Astrocyte (in vitro differentiated cells and primary cell): Measurements from ENCODE around the gene MED15.

Experiments used
- CTCF ChIP-seq: IDR thresholded peaks from 2 replicates; pipeline ENCODE4 v1.5.1; 2011; ENCODE audit warnings: low read depth, mild to moderate bottlenecking, inconsistent platforms, low read length, moderate library complexity; ENCODE audit not compliant: insufficient read depth
- EZH2 ChIP-seq: IDR thresholded peaks from 2 replicates; pipeline ENCODE4 v1.6.1; 2012; ENCODE audit warnings: mild to moderate bottlenecking, low read length, inconsistent platforms; ENCODE audit not compliant: insufficient read depth

GRCh38 chr22:20514658-20515406, 7.4 kb downstream of the MED15 start:
- no peak for TF ChIP-seq CTCF
- TF ChIP-seq EZH2: no peak
